ENCODE data around the gene TFEB. TPM values are rescaled to one million over a fixed set of nuclear protein-coding genes. Genes with fewer than 3 reads are reported as not detected.

The TFEB gene
- total and polyA plus RNA-seq, 2 donors (not counting 1 experiment from before 2014, with no cell fraction given), result 1.9 to 7.6 TPM

GRCh38 chr6:41713650-41714291, 21.6 kb downstream of the TFEB start:
- peak in 1 of 2 donors; percentile 53 for DNase-seq (ENCODE audit: low read depth in 2 of 2)
- no peaks in the 10 kb centered on the region for H3K9me3 ChIP-seq (ENCODE audit: control insufficient read depth, insufficient read depth, low read depth, low read length)
- no peak overlapping the region for H3K4me3 ChIP-seq (replicated peaks in 1 of 4; ENCODE audit: control extremely low read depth in 1 of 4, insufficient read depth in 1 of 4, low read depth in 3 of 4, low read length in 4 of 4)
- no peaks in the 10 kb centered on the region for H3K27me3 ChIP-seq (ENCODE audit: control insufficient read depth, insufficient read depth, low read length)
- no peak overlapping the region for H3K27ac ChIP-seq (ENCODE audit: insufficient read depth, low read length)
- peaks cover 2% of the 10 kb centered on the region for H3K4me1 ChIP-seq (ENCODE audit: control insufficient read depth, extremely low read depth, insufficient read depth, low read length)
- no peaks in the 10 kb centered on the region for H4K20me1 ChIP-seq (ENCODE audit: control insufficient read depth, extremely low read depth, insufficient read depth, low read length)
- no peak overlapping the region for H3K9ac ChIP-seq (ENCODE audit: insufficient read depth, low read length)
- H3K4me2 ChIP-seq (ENCODE audit: extremely low read depth, insufficient read depth, low read length), result no peak overlapping the region
- no peak for TF ChIP-seq EZH2 (IDR thresholded peaks at IDR 0.05; ENCODE audit: low read length, missing control alignments)
- TF ChIP-seq CTCF (conservative IDR thresholded peaks at IDR 0.05 in 1 of 2, IDR thresholded peaks at IDR 0.05 in 1 of 2; ENCODE audit: low read depth in 1 of 2, low read length in 2 of 2), result no peak
- H3K36me3 ChIP-seq (ENCODE audit: control insufficient read depth, insufficient read depth, low read length), result no peaks in the 10 kb centered on the region
- H2AFZ ChIP-seq (ENCODE audit: low read length), result no peak overlapping the region
- H3K79me2 ChIP-seq (ENCODE audit: control insufficient read depth, insufficient read depth, low read length), result no peaks in the 10 kb centered on the region

- H3K4me1 ChIP-seq (ENCODE audit: control insufficient read depth, extremely low read depth, insufficient read depth, low read length), result peaks cover 2% of the 10 kb centered on the region
- no peak overlapping the region for H3K4me2 ChIP-seq (ENCODE audit: extremely low read depth, insufficient read depth, low read length)
Observed at GRCh38 chr6:41713159-41713649, 22.2 kb downstream of the TFEB start.

GRCh38 chr6:41712651-41713103, 22.7 kb downstream of the TFEB start:
- no peaks in the 10 kb centered on the region for H3K36me3 ChIP-seq (ENCODE audit: control insufficient read depth, insufficient read depth, low read length)
- H2AFZ ChIP-seq (ENCODE audit: low read length), result no peak overlapping the region
- H3K79me2 ChIP-seq (ENCODE audit: control insufficient read depth, insufficient read depth, low read length), result no peaks in the 10 kb centered on the region
- no peak overlapping the region for H3K9ac ChIP-seq (ENCODE audit: insufficient read depth, low read length)
- peak; percentile 47 to 51 for DNase-seq (ENCODE audit: low read depth in 2 of 2)
- no peak for TF ChIP-seq EZH2 (IDR thresholded peaks at IDR 0.05; ENCODE audit: low read length, missing control alignments)
- TF ChIP-seq CTCF (conservative IDR thresholded peaks at IDR 0.05 in 1 of 2, IDR thresholded peaks at IDR 0.05 in 1 of 2; ENCODE audit: low read depth in 1 of 2, low read length in 2 of 2), result no peak
- no peaks in the 10 kb centered on the region for H3K9me3 ChIP-seq (ENCODE audit: control insufficient read depth, insufficient read depth, low read depth, low read length)
- H3K27ac ChIP-seq (ENCODE audit: insufficient read depth, low read length), result no peak overlapping the region
- peaks cover 3% of the 10 kb centered on the region for H3K27me3 ChIP-seq (ENCODE audit: control insufficient read depth, insufficient read depth, low read length)
- H3K4me3 ChIP-seq (replicated peaks in 1 of 4; ENCODE audit: control extremely low read depth in 1 of 4, insufficient read depth in 1 of 4, low read depth in 3 of 4, low read length in 4 of 4), result no peak overlapping the region
- no peaks in the 10 kb centered on the region for H4K20me1 ChIP-seq (ENCODE audit: control insufficient read depth, extremely low read depth, insufficient read depth, low read length)
- H3K4me2 ChIP-seq (ENCODE audit: extremely low read depth, insufficient read depth, low read length), result no peak overlapping the region
- H3K4me1 ChIP-seq (ENCODE audit: control insufficient read depth, extremely low read depth, insufficient read depth, low read length), result peaks cover 2% of the 10 kb centered on the region

More at GRCh38 chr6:41713159-41713649, 22.2 kb downstream of the TFEB start:
- no peaks in the 10 kb centered on the region for H3K36me3 ChIP-seq (ENCODE audit: control insufficient read depth, insufficient read depth, low read length)
- TF ChIP-seq EZH2 (IDR thresholded peaks at IDR 0.05; ENCODE audit: low read length, missing control alignments) (no peak), CTCF (conservative IDR thresholded peaks at IDR 0.05 in 1 of 2, IDR thresholded peaks at IDR 0.05 in 1 of 2; ENCODE audit: low read depth in 1 of 2, low read length in 2 of 2) (no peak)
- no peaks in the 10 kb centered on the region for H3K27me3 ChIP-seq (ENCODE audit: control insufficient read depth, insufficient read depth, low read length)
- no peaks in the 10 kb centered on the region for H4K20me1 ChIP-seq (ENCODE audit: control insufficient read depth, extremely low read depth, insufficient read depth, low read length)
- no peaks in the 10 kb centered on the region for H3K9me3 ChIP-seq (ENCODE audit: control insufficient read depth, insufficient read depth, low read depth, low read length)
- no peak overlapping the region for H2AFZ ChIP-seq (ENCODE audit: low read length)
- no peaks in the 10 kb centered on the region for H3K79me2 ChIP-seq (ENCODE audit: control insufficient read depth, insufficient read depth, low read length)
- H3K9ac ChIP-seq (ENCODE audit: insufficient read depth, low read length), result no peak overlapping the region
- no peak overlapping the region for H3K4me3 ChIP-seq (replicated peaks in 1 of 4; ENCODE audit: control extremely low read depth in 1 of 4, insufficient read depth in 1 of 4, low read depth in 3 of 4, low read length in 4 of 4)
- DNase-seq (ENCODE audit: low read depth in 2 of 2), result peak; percentile 50 to 63
- H3K27ac ChIP-seq (ENCODE audit: insufficient read depth, low read length), result no peak overlapping the region
